ENCODE results near the gene BTBD9. TPM values are rescaled to one million over a fixed set of nuclear protein-coding genes. Genes with fewer than 3 reads are reported as not detected.

Gene BTBD9
- total RNA-seq, 4 donors from 2014 or later = 15.4 to 50.0 (median 21.9) TPM

- WGBS = 86% methylated on average over 7 of the region's 7 CpGs
- H3K27me3 ChIP-seq = no peaks in the 10 kb centered on the region
- H3K4me1 ChIP-seq = peaks cover 7% of the 10 kb centered on the region
- H3K4me3 ChIP-seq = no peak overlapping the region
- TF ChIP-seq POLR2AphosphoS5 (IDR thresholded peaks at IDR 0.05) (no peak), POLR2A (IDR thresholded peaks at IDR 0.05) (no peak), EP300 (IDR thresholded peaks at IDR 0.05) (no peak), CTCF (IDR thresholded peaks at IDR 0.05) (no peak)
- H3K27ac ChIP-seq = no peak overlapping the region
- H3K9me3 ChIP-seq = no peaks in the 10 kb centered on the region
- peaks cover 4% of the 10 kb centered on the region for H3K36me3 ChIP-seq
- no peak for DNase-seq (ENCODE audit: low spot score in 2 of 2)
Observed at GRCh38 chr6:38142178-38142902, 497.4 kb downstream of the BTBD9 start.

GRCh38 chr6:38141716-38142115, 498.0 kb downstream of the BTBD9 start:
- H3K27ac ChIP-seq = no peak overlapping the region
- 94% methylated on average over 6 of the region's 6 CpGs for WGBS
- no peaks in the 10 kb centered on the region for H3K9me3 ChIP-seq
- peaks cover 4% of the 10 kb centered on the region for H3K36me3 ChIP-seq
- no peak for DNase-seq (ENCODE audit: low spot score in 2 of 2)
- no peak overlapping the region for H3K4me3 ChIP-seq
- TF ChIP-seq POLR2AphosphoS5 (IDR thresholded peaks at IDR 0.05) (no peak), EP300 (IDR thresholded peaks at IDR 0.05) (no peak), CTCF (IDR thresholded peaks at IDR 0.05) (no peak), POLR2A (IDR thresholded peaks at IDR 0.05) (no peak)
- no peaks in the 10 kb centered on the region for H3K27me3 ChIP-seq
- peaks cover 7% of the 10 kb centered on the region for H3K4me1 ChIP-seq

- TF ChIP-seq EP300 (IDR thresholded peaks at IDR 0.05) = no peak
- TF ChIP-seq CTCF (IDR thresholded peaks at IDR 0.05) = no peak
- TF ChIP-seq POLR2A (IDR thresholded peaks at IDR 0.05) = no peak
- no peak for TF ChIP-seq POLR2AphosphoS5 (IDR thresholded peaks at IDR 0.05)
- H3K27me3 ChIP-seq = no peaks in the 10 kb centered on the region
- DNase-seq (ENCODE audit: low spot score in 2 of 2) = no peak
- 86% methylated on average over 4 of the region's 4 CpGs for WGBS
- peaks cover 3% of the 10 kb centered on the region for H3K4me1 ChIP-seq
- no peaks in the 10 kb centered on the region for H3K9me3 ChIP-seq
- no peak overlapping the region for H3K27ac ChIP-seq
- H3K36me3 ChIP-seq = peaks cover 4% of the 10 kb centered on the region
- no peak overlapping the region for H3K4me3 ChIP-seq
Observed at GRCh38 chr6:38141085-38141484, 498.6 kb downstream of the BTBD9 start.

- WGBS = 93% methylated on average over 5 of the region's 5 CpGs
Observed at GRCh38 chr6:38138374-38138773, 501.4 kb downstream of the BTBD9 start.

More at GRCh38 chr6:38138374-38138773, 501.4 kb downstream of the BTBD9 start:
- Histone ChIP-seq H3K4me3 (no peak overlapping the region), H3K4me1 (no peaks in the 10 kb centered on the region), H3K36me3 (no peaks in the 10 kb centered on the region), H3K27ac (no peak overlapping the region), H3K27me3 (no peaks in the 10 kb centered on the region), H3K9me3 (no peaks in the 10 kb centered on the region)
- no peak for DNase-seq (ENCODE audit: low spot score in 2 of 2)
- no peak for TF ChIP-seq EP300 (IDR thresholded peaks at IDR 0.05)
- TF ChIP-seq POLR2A (IDR thresholded peaks at IDR 0.05) = no peak
- TF ChIP-seq POLR2AphosphoS5 (IDR thresholded peaks at IDR 0.05) = no peak
- TF ChIP-seq CTCF (IDR thresholded peaks at IDR 0.05) = no peak
